Hippocampal formation (tissue), 2 donors: Measurements from ENCODE around the gene DCAF6.
"Not testable (repeated sequence)": the region's sequence is repeated elsewhere in the genome, so short reads cannot be mapped to it uniquely, and the experiment has no call there.

Source experiments
- DNase-seq, 2 donors: peaks; one replicate each; lab custom pipeline; 2025; lab: John Stamatoyannopoulos, UW

Gene DCAF6

GRCh38 chr1:167924543-167925231 lies 11.8 kb upstream of the DCAF6 start:
- DNase-seq = no peak

- no peak for DNase-seq
Measured at GRCh38 chr1:167926486-167926997, 9.9 kb upstream of the DCAF6 start.

GRCh38 chr1:167927046-167927754 lies 9.3 kb upstream of the DCAF6 start:
- DNase-seq = no peak

GRCh38 chr1:167928457-167928852 lies 8.0 kb upstream of the DCAF6 start:
- DNase-seq = no peak

- not testable (repeated sequence) for DNase-seq
Measured at GRCh38 chr1:167928919-167929318, 7.6 kb upstream of the DCAF6 start.

GRCh38 chr1:167929725-167930124 lies 6.8 kb upstream of the DCAF6 start:
- DNase-seq = no peak

GRCh38 chr1:167933788-167934187 lies 2.7 kb upstream of the DCAF6 start:
- no peak for DNase-seq

- DNase-seq = no peak
Measured at GRCh38 chr1:167934426-167935215, 1.9 kb upstream of the DCAF6 start.

- peak in 1 of 2 donors; percentile 43 for DNase-seq
Measured at GRCh38 chr1:167935216-167936067, 1.0 kb upstream of the DCAF6 start.

GRCh38 chr1:167936930-167937708 lies 636 bp downstream of the DCAF6 start, which contains the start of gene MPC2:
Gene MPC2, minus strand, starts transcription at chr1:167937072. Its CDS starts 1,231 bp downstream, at chr1:167935841.
- DNase-seq = peak; percentile 28 to 38

GRCh38 chr1:167937709-167938010 lies 1.2 kb downstream of the DCAF6 start:
- DNase-seq = no peak

- DNase-seq = no peak
Measured at GRCh38 chr1:167938080-167938636, 1.7 kb downstream of the DCAF6 start.

GRCh38 chr1:167940264-167940663 lies 3.8 kb downstream of the DCAF6 start:
- DNase-seq = no peak

GRCh38 chr1:167943541-167943940 lies 7.1 kb downstream of the DCAF6 start:
- no peak for DNase-seq

GRCh38 chr1:167947733-167948132 lies 11.2 kb downstream of the DCAF6 start:
- DNase-seq = no peak

GRCh38 chr1:167949785-167950184 lies 13.3 kb downstream of the DCAF6 start:
- DNase-seq = no peak

GRCh38 chr1:167950569-167950968 lies 14.1 kb downstream of the DCAF6 start:
- DNase-seq = no peak

GRCh38 chr1:167955915-167956314 lies 19.4 kb downstream of the DCAF6 start:
- no peak for DNase-seq

GRCh38 chr1:167957710-167958109 lies 21.2 kb downstream of the DCAF6 start:
- DNase-seq = no peak

- DNase-seq = no peak
Measured at GRCh38 chr1:167964646-167965045, 28.2 kb downstream of the DCAF6 start.

GRCh38 chr1:167966050-167966449 lies 29.6 kb downstream of the DCAF6 start:
- DNase-seq = no peak
